A673 (cell line): ENCODE data around the gene CYP4F12. TPM values are rescaled to one million over a fixed set of nuclear protein-coding genes. Genes with fewer than 3 reads are reported as not detected.
"Not testable (repeated sequence)": the region's sequence is repeated elsewhere in the genome, so short reads cannot be mapped to it uniquely, and the experiment has no call there.

Source experiments
- BruUV-seq: library from RNA; stranded (reverse); fragments of 400-500 nt; replicated peaks from 2 replicates; lab custom pipeline; 2021; lab: Mats Ljungman, UMichigan
- CTCF ChIA-PET: fragments of 300-600 bp; sonication (Branson Sonifier 250); formaldehyde crosslinking; loops from one replicate; lab custom pipeline; 2022; ENCODE audit warnings: antibody characterized with exemption; lab: Charles Lee
- POLR2A ChIA-PET: fragments of 300-600 bp; sonication (Branson Sonifier 250); formaldehyde crosslinking; loops from one replicate; lab custom pipeline; 2022; ENCODE audit warnings: antibody characterized with exemption; ENCODE audit not compliant: low non-redundant PET; lab: Charles Lee
- DNase-seq: peaks from one replicate; pipeline ENCODE4 v3.0.0-alpha.2; 2015; ENCODE audit warnings: low spot score
- H3K27ac ChIP-seq: fragments of 200-600 bp; sonication (generic); 2 replicates; pipeline ENCODE4 v1.5.1; 2016; ENCODE audit warnings: mixed run types, low read depth, mild to moderate bottlenecking, mixed read lengths, antibody characterized with exemption, low read length; ENCODE audit not compliant: poor library complexity, severe bottlenecking
- H3K27me3 ChIP-seq: fragments of 200-600 bp; sonication (generic); replicated peaks from 2 replicates; pipeline ENCODE4 v1.6.1; 2017; ENCODE audit warnings: mixed run types, low read depth, mild to moderate bottlenecking, mixed read lengths, antibody characterized with exemption, low read length; ENCODE audit not compliant: insufficient read depth, poor library complexity
- H3K36me3 ChIP-seq: fragments of 200-600 bp; sonication (generic); 2 replicates; pipeline ENCODE4 v1.6.1; 2016; ENCODE audit warnings: mixed run types, mild to moderate bottlenecking, mixed read lengths, antibody characterized with exemption, low read length; ENCODE audit not compliant: insufficient read depth, poor library complexity, severe bottlenecking
- H3K4me1 ChIP-seq: fragments of 200-600 bp; sonication (generic); 2 replicates; pipeline ENCODE4 v1.6.1; 2017; ENCODE audit warnings: mixed run types, mild to moderate bottlenecking, mixed read lengths, antibody characterized with exemption, low read length; ENCODE audit not compliant: insufficient read depth, poor library complexity, severe bottlenecking
- H3K4me3 ChIP-seq: fragments of 200-600 bp; sonication (generic); 2 replicates; pipeline ENCODE4 v1.5.1; 2016; ENCODE audit warnings: low read depth, mixed run types, mild to moderate bottlenecking, mixed read lengths, low read length; ENCODE audit not compliant: poor library complexity, severe bottlenecking
- H3K9me3 ChIP-seq: fragments of 200-600 bp; sonication (generic); 2 replicates; pipeline ENCODE4 v1.6.1; 2016; ENCODE audit warnings: mixed run types, low read depth, mild to moderate bottlenecking, mixed read lengths, antibody characterized with exemption, low read length; ENCODE audit not compliant: poor library complexity, severe bottlenecking
- CTCF ChIP-seq: fragments of 300-800, 200-600 bp; sonication (generic); conservative IDR thresholded peaks from 2 replicates; pipeline ENCODE4 v1.5.1; 2017; ENCODE audit warnings: low read depth, mild to moderate bottlenecking, antibody characterized with exemption, low read length, moderate library complexity, mixed read lengths
- EZH2 ChIP-seq: fragments of 200-600 bp; sonication (generic); IDR thresholded peaks from 2 replicates; pipeline ENCODE4 v1.6.1; 2017; ENCODE audit warnings: borderline replicate concordance, low read depth, mild to moderate bottlenecking, mixed read lengths, antibody characterized with exemption, low read length; ENCODE audit not compliant: poor library complexity, severe bottlenecking
- intact Hi-C: fragments of 100-400 bp; cut with micrococcal nuclease; formaldehyde crosslinking; loops from one replicate; pipeline ENCODE4 v1.10.0; 2022; ENCODE audit not compliant: unreplicated experiment
- total RNA-seq: library from RNA; stranded (reverse); gene quantifications from 2 replicates; pipeline ENCODE4 v1.2.3, GENCODE V29; 2021

Gene CYP4F12
- total RNA-seq, 1 experiment from 2014 or later, result not detected

DNA sequence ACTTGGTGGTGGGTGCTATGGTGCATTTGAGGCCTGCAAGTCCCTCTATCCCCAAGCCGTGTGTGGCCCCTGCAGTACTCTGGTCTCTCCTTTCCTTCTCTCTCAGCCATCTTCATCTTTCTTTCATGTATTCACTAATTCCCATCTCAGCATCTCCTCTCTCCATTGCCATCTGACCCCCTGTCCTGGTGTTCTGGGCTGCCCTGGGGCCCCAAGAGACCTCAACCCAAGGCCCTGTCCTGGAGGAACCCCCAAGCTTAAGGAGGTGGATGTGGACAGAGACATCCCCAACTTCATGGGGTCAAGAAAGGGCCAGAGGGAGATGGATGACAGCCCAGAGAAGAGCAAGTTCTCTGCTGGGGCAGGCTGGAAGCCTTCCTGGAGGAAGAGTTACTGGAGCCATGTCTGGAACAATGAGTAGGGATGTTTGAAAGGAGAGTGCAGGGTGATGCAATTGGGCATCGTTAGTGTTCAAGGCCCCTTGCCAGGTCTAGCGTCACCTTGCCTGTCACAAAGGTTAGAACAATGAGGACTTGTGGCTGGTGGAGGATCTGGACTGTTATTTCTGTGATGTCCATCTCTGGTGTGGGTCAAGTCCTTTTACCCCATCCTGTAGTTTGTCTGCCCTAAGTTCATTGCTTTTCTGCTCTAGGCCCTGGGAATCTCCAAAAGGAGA is 28.7 kb upstream of the CYP4F12 start:
- no peak for DNase-seq
- H3K27me3 ChIP-seq, result no peaks in the 10 kb centered on the region
- TF ChIP-seq CTCF (no peak), EZH2 (no peak)
- intact Hi-C loops, result no loop called here
- ChIA-PET CTCF (no interaction called here), POLR2A (no interaction called here)
- H3K4me1 ChIP-seq, result no peaks in the 10 kb centered on the region
- BruUV-seq, result no TSS peak
- no peaks in the 10 kb centered on the region for H3K36me3 ChIP-seq
- H3K9me3 ChIP-seq, result no peaks in the 10 kb centered on the region
- no peak overlapping the region for H3K27ac ChIP-seq
- H3K4me3 ChIP-seq, result no peak overlapping the region

- H3K27me3 ChIP-seq, result no peaks in the 10 kb centered on the region
- no peak overlapping the region for H3K27ac ChIP-seq
- CTCF ChIA-PET, result no interaction called here
- H3K4me3 ChIP-seq, result no peak overlapping the region
- BruUV-seq, result no TSS peak
- POLR2A ChIA-PET, result no interaction called here
- no peaks in the 10 kb centered on the region for H3K9me3 ChIP-seq
- H3K36me3 ChIP-seq, result no peaks in the 10 kb centered on the region
- no peaks in the 10 kb centered on the region for H3K4me1 ChIP-seq
- no peak for DNase-seq
- TF ChIP-seq CTCF, result no peak
- no peak for TF ChIP-seq EZH2
- intact Hi-C loops, result no loop called here
Observed at GRCh38 chr19:15644816-15645215, 28.1 kb upstream of the CYP4F12 start.

GRCh38 chr19:15649526-15649925 is 23.4 kb upstream of the CYP4F12 start:
- Histone ChIP-seq H3K4me1 (no peaks in the 10 kb centered on the region), H3K36me3 (no peaks in the 10 kb centered on the region), H3K4me3 (no peak overlapping the region), H3K27me3 (peaks cover 7% of the 10 kb centered on the region), H3K27ac (no peak overlapping the region), H3K9me3 (no peaks in the 10 kb centered on the region)
- ChIA-PET POLR2A (no interaction called here), CTCF (no interaction called here)
- intact Hi-C loops, result no loop called here
- TF ChIP-seq CTCF, result no peak
- no peak for TF ChIP-seq EZH2
- no peak for DNase-seq
- BruUV-seq, result no TSS peak

DNA sequence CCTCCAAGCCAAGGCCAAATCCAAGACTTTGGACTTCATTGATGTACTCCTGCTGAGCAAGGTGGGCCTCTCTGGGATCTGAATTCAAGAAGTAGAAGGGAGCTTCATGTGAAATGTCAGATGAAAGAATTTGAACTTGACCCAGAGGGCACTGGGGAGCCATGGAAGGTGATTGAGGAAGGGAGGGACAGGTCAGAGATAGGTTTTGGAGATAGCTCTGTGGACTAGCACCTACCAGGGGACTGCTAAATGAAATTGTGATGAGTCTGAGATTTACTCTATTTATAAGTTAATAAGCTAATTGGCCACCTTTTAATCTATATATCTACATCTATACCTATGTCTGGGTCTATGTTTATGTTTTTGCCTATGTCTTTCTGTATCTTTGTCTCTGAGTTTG is 22.8 kb upstream of the CYP4F12 start:
- CTCF ChIA-PET, intact Hi-C loops, H3K9me3 ChIP-seq: not testable (repeated sequence)

More for the DNA sequence above, 22.8 kb upstream of the CYP4F12 start:
- H3K4me3 ChIP-seq, BruUV-seq, DNase-seq, H3K36me3 ChIP-seq, POLR2A ChIA-PET, H3K4me1 ChIP-seq, H3K27ac ChIP-seq: not testable (repeated sequence)
- H3K27me3 ChIP-seq, result peaks cover 13% of the 10 kb centered on the region
